EL (cell line): ENCODE results near the gene PPP4R4.
A peak's percentile ranks its signal among the peaks of the same experiment; 100 is the strongest.

Source experiments
- DNase-seq: peaks from one replicate; pipeline ENCODE4 v3.0.0-alpha.2; 2016

Gene PPP4R4

GRCh38 chr14:94312481-94313246, 138.5 kb downstream of the PPP4R4 start:
- DNase-seq, result no peak

DNA sequence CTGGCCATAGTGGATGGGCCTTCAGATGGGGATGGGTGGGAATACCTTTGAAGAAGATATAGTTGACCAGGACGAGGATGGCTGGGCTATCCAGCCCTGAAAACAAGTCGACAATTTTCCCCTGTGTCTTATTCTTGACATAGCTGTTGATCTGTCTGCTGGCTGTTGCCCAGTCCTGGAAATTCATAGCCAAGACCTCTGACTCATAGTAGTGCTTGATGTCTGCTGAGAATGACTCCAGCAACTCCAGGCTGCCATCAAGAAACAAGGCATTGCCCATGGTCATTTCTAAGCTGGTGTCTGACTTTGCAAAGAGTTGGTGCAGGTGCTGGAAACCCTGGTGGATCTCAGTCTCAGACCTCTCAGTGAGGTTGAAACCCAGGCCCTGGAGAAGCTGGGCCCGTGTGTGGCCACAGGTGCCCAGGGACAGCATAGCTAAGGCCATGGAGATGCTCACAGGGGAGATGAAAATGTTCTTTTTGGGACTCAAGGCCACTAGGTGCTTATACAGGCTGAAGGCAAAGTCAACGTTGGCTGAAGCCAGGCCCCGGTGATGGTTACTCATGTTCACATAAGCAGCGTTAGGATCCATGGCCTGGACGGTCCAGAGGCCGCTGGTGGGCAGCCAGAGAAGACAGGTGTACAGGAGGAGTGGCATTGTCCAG, 140.0 kb downstream of the PPP4R4 start:
- no peak for DNase-seq

GRCh38 chr14:94314890-94315289, 140.8 kb downstream of the PPP4R4 start:
- no peak for DNase-seq

DNA sequence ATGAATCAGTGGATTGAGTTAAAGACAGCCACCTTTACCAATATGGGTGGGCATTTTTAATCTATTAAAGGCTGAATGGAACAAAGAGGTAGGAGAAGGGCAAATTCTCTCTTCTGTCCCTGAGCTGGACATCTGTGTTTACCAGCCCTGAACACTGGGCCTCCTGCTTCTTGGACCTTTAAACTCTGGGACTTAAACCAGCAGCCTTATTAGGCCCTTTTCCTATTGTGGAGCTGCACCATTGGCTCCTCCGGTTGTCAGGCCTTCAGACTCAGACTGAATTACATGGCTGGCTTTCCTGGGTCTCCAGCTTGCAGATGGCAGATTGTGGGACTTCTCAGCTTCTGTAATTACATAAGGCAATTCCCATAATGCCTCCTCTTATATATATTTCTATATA, 142.6 kb downstream of the PPP4R4 start:
- no peak for DNase-seq

DNA sequence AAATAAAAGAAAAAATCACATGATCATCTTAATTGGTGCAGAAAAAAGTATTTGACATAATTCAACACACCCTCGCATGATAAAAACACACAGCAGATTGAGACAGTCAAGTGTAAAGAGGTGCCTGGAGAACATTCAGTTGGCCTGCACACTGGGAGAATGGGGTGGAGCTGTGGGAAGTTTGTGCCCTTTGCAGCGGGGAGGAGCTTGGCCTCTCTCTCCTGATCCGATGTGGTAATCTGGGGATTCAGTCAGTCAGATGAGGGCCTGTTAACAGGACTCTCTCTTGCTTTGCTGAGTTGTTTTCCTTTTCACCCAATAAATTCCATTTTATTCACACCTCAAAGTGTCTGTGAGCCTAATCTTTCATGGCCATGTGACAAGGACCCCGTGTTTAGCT, 143.1 kb downstream of the PPP4R4 start:
- DNase-seq, result no peak

GRCh38 chr14:94320243-94320642, 146.1 kb downstream of the PPP4R4 start:
- DNase-seq, result no peak

DNA sequence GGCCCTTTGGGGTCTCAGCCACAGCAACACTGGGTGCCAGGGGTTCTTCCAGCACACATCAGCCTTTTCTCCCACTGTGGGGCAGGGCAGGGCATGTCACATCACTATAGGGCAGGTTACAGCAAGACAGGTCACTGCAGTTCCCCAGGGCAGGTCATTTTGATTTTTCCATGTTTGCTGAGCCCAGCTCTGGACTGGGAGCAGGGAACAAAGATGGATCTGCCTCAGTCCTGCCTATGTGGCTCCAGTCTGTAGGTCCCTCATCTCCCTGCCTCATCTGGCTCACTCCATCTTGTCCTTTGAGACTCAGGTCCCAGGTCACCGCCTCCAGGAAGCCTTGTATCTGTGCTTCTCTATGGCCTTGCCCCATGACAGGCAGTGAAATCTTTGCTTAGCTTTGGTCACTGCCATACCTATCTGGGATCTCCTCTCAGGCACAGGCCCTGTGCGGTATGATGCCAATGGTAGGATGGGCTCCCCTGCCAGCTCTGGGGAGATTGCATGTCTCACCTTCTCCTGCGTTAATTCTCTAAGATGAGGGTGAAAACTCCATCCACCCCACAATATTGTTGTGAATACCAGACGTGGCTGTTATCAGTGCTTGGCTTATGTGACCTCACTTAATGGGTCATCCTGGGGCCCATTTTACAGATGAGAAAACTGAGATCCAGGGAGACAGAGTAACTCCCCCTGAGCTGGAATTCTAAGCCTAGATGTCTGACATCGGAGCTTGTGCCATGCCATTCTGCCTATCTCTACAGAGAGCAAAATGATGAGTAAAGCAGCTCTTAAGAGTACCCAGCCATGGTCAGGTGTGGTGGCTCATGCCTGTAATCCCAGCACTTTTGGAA, 147.5 kb downstream of the PPP4R4 start:
- no peak for DNase-seq

GRCh38 chr14:94322648-94323570, 148.8 kb downstream of the PPP4R4 start, which contains the start of gene SERPINA6:
Gene SERPINA6 (minus strand): TSS chr14:94323336. CDS start chr14:94314648, 8,688 bp downstream.
- peak; percentile 29 for DNase-seq

DNA sequence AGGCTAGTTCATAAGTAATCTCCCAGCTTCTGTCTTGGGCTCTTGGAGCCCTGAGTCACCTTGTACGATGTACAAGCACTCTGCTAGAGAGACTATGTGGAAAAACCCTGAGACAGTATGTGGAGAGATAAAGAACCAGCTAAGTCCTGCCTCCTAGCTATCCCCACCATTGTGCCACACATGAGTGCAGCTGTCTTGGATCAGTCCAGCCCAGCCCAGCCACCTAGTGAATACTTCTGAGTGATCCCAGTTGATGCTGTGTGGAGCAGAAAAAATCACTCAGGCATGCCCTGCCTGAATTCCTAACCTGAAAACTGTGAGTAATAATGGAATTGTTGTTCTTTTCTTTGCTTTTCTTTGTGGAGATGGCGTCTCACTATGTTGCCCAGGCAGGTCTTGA, 154.1 kb downstream of the PPP4R4 start:
- no peak for DNase-seq
